ENCODE data around the gene COASY. TPM values are rescaled to one million over a fixed set of nuclear protein-coding genes. Genes with fewer than 3 reads are reported as not detected.

Gene COASY
- total RNA-seq, 1 donor, result 22.0 TPM

DNA sequence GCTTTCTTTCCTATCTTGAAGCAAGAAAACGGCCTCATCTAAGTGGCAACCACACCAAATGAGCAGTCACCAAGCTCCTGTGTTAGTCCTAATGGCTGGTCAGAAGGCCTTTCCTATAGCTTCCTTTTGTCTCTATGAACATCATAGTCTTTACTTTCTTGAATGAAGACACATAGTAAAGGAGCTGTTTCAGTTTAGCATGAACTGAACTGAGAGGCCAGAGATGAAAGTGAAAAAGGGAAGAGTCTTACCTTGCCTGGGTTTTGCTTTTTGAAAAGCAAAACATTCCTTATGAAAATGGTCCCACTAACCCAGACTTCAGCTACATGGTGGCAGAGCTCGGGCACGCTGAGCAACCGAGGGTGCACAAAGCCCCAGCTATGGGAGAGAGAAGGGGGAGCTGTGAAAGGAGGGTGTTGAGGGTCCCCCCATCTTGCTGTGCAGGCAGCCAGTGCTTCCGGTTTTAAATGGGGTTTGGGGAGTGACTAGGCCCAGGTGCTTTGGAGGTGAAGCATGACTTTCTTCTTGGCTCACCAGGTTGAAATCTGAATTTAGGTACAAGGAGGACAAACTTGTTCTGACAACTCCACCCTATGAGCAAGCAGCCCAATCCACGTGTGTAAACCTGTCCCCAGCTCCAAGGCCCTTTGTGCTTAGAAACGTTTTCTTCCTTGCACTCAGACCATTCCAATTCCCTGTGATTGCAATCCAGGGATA, 24.7 kb downstream of the COASY start:
- H3K4me3 ChIP-seq (ENCODE audit: low read depth, low read length), result no peak overlapping the region
- TF ChIP-seq, protein P1, sequence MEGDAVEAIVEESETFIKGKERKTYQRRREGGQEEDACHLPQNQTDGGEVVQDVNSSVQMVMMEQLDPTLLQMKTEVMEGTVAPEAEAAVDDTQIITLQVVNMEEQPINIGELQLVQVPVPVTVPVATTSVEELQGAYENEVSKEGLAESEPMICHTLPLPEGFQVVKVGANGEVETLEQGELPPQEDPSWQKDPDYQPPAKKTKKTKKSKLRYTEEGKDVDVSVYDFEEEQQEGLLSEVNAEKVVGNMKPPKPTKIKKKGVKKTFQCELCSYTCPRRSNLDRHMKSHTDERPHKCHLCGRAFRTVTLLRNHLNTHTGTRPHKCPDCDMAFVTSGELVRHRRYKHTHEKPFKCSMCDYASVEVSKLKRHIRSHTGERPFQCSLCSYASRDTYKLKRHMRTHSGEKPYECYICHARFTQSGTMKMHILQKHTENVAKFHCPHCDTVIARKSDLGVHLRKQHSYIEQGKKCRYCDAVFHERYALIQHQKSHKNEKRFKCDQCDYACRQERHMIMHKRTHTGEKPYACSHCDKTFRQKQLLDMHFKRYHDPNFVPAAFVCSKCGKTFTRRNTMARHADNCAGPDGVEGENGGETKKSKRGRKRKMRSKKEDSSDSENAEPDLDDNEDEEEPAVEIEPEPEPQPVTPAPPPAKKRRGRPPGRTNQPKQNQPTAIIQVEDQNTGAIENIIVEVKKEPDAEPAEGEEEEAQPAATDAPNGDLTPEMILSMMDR (IDR thresholded peaks at IDR 0.05; ENCODE audit: insufficient read depth, low read depth, low read length), result no peak
- DNase-seq (ENCODE audit: low read depth), result no peak

DNA sequence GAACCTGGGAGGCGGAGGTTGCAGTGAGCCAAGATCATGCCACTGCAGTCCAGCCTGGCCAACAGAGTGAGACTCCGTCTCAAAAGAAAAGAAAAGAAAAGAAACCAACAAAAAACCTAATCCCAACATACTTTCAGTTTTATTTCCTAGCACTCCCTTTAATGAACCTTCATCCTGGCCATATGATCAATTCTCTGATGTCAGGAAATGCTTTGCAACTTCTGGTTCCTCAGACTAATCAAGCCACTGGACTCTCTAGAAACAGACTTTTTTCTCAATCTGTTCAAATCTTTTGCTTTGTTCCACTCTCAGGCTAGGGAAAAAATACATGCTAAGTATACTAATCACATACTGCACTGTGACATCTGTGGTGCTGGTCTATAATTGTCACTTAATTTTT, 28.9 kb downstream of the COASY start:
- TF ChIP-seq, protein P1 (IDR thresholded peaks at IDR 0.05; ENCODE audit: insufficient read depth, low read depth, low read length), result no peak
- DNase-seq (ENCODE audit: low read depth), result no peak
- H3K4me3 ChIP-seq (ENCODE audit: low read depth, low read length), result no peak overlapping the region

DNA sequence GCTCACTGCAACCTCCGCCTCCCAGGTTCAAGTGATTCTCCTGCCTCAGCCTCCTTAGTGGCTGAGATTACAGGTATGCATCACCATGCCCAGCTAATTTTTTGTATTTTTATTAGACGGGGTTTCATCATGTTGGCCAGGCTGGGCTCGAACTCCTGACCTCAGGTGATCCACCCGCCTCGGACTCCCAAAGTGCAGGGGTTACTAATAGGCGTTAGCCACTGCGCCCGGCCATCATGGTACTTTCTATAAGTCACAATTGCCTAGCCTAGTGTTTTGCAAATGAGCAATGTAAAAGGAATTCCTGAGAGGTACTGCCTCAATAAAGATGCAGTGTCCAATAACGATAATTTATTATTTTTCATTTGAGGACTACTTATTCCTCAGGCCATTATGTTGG, 29.5 kb downstream of the COASY start:
- no peak for DNase-seq (ENCODE audit: low read depth)
- TF ChIP-seq, protein P1 (IDR thresholded peaks at IDR 0.05; ENCODE audit: insufficient read depth, low read depth, low read length), result no peak

DNA sequence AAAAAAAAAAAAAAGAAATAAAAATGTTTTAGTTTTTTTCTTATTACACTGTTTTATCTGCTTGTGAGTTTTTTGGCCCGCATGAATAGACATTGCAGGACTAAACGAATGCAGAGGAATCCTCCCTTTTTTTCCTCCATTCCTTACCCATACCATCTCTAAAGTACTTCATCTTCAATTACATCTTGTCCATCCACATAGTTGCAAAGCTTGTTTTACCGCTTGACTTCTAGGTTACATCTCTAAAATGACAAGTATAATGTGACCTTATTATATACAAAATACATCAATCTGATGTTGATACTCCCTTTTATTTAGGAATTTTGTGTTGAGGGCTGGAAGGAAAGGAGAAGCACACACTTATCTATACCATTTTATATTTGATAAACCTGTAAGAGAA, 34.4 kb downstream of the COASY start:
- no peak overlapping the region for H3K4me3 ChIP-seq (ENCODE audit: low read depth, low read length)
- DNase-seq (ENCODE audit: low read depth), result no peak
- TF ChIP-seq, protein P1 (IDR thresholded peaks at IDR 0.05; ENCODE audit: insufficient read depth, low read depth, low read length), result no peak

More for the DNA sequence above, 29.5 kb downstream of the COASY start:
- H3K4me3 ChIP-seq (ENCODE audit: low read depth, low read length), result no peak overlapping the region

DNA sequence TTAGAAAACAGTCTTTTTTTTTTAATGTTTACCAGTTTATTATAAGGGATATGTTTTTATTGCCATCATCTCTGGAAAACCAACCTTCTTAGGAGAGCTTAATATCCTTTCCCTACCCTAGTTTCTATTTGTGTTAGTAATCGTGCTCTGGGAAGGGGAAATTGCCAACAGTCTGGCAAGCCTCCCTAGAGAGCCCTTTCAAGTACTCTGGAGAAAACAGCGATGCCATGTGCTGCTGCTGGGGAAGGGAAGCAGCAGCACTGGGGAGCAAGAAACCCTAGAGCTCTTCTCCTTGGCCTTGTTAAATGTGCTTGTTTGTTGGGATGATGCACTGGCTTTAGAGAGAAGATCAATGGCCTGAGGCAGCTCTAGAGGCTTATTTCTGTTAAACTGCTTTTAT, 37.0 kb downstream of the COASY start:
- TF ChIP-seq, protein P1 (IDR thresholded peaks at IDR 0.05; ENCODE audit: insufficient read depth, low read depth, low read length), result no peak
- DNase-seq (ENCODE audit: low read depth), result no peak
- no peak overlapping the region for H3K4me3 ChIP-seq (ENCODE audit: low read depth, low read length)

DNA sequence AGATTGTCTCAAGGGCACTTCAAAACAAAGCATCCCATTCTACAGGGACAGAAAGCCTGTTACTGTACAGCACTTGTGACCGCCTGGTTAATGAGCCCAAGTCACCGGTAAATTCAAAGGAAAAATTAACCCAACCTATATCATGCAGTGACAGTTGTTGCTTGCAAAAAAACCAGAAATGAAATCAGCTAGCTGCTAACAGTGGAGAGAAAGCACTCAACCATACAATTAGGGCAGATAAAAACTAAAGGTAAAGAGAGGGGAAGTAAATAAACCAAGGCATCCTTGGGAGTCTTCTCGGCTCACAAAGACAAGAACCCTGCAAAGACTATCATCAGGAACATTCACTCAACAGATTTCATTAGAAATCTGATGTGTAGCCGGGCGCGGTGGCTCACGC, 41.4 kb downstream of the COASY start:
- DNase-seq (ENCODE audit: low read depth), result no peak
- TF ChIP-seq, protein P1 (IDR thresholded peaks at IDR 0.05; ENCODE audit: insufficient read depth, low read depth, low read length), result no peak
- no peak overlapping the region for H3K4me3 ChIP-seq (ENCODE audit: low read depth, low read length)

DNA sequence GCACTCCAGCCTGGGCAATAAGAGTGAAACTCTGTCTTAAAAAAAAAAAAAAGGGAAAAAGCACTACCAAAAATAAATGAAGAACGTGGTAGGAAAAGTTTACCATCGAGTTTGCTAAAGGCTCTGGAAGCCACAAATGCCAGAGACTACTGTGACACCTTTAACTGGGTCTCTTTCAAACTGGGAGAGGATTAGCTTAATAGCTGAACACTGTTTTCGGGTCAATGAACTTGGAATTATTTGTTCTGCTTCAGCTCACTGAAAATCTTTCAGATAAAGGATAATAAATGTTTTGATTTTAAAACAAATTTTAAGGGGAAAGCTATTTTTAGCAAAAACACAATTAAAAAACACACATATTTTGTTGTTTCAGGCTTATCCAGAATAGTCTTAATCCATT, 45.8 kb downstream of the COASY start:
- peak overlapping the region; percentile 91 for H3K4me3 ChIP-seq (ENCODE audit: low read depth, low read length)
- TF ChIP-seq, protein P1 (IDR thresholded peaks at IDR 0.05; ENCODE audit: insufficient read depth, low read depth, low read length), result no peak
- no peak for DNase-seq (ENCODE audit: low read depth)

Data from fibroblast of villous mesenchyme (primary cell).